GM12801 (cell line): ENCODE results near the gene SPA17.

ENCODE experiments used
- TF ChIP-seq, protein P1 (sequence below): IDR thresholded peaks from one replicate; pipeline ENCODE4 v1.5.1; 2011; ENCODE audit warnings: control low read depth; ENCODE audit not compliant: insufficient read length; ENCODE audit errors: extremely low read depth

Gene SPA17

DNA sequence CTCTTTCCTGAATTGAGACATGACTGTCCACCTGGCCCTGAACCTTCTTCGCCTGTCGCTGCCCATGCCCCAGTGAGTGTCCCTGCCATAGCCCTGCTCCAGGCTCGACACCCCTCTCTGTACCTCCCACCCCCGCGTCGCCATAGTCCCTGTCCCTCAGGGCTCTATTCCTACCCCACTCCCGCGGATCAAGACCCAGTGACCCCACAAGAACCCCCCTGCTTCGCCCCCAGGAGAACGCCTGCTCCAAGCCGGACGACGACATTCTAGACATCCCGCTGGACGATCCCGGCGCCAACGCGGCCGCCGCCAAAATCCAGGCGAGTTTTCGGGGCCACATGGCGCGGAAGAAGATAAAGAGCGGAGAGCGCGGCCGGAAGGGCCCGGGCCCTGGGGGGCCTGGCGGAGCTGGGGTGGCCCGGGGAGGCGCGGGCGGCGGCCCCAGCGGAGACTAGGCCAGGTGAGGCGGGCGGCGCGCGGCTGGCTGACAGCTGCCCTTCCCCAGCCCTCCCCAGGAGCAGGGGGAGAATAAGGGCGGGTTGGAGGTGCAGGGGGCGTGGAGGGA, 71.6 kb downstream of the SPA17 start:
- TF ChIP-seq, protein P1, sequence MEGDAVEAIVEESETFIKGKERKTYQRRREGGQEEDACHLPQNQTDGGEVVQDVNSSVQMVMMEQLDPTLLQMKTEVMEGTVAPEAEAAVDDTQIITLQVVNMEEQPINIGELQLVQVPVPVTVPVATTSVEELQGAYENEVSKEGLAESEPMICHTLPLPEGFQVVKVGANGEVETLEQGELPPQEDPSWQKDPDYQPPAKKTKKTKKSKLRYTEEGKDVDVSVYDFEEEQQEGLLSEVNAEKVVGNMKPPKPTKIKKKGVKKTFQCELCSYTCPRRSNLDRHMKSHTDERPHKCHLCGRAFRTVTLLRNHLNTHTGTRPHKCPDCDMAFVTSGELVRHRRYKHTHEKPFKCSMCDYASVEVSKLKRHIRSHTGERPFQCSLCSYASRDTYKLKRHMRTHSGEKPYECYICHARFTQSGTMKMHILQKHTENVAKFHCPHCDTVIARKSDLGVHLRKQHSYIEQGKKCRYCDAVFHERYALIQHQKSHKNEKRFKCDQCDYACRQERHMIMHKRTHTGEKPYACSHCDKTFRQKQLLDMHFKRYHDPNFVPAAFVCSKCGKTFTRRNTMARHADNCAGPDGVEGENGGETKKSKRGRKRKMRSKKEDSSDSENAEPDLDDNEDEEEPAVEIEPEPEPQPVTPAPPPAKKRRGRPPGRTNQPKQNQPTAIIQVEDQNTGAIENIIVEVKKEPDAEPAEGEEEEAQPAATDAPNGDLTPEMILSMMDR, result no peak

DNA sequence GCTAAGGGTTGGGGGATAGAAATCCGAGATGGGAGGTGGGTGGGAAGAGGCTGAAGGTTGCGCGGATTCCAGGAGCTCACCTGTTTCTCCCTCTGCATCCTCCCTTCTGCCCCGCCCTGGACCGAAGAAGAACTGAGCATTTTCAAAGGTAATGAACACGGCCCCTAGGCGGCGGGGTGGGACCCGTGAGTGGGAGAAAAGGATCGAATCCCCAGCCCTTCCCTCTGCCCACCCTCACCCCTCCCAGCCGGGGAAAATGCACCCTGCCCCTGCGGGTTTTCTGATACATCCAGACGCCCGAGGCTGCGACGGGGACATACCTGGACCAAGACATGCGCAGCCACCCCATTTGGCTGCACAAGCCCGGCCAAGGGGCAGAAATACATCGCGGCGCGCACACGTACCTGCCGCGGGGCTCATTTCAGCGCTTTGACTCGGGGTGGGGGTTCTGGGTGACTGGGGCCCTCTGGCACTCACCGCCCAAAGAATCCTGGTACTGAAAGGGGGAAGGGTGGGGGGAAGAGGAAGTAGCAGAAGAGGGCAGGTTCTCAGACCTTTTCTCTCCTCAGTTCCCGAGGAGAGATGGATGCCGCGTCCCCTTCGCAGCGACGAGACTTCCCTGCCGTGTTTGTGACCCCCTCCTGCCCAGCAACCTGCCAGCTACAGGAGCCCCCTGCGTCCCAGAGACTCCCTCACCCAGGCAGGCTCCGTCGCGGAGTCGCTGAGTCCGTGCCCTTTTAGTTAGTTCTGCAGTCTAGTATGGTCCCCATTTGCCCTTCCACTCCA, 72.3 kb downstream of the SPA17 start:
- TF ChIP-seq, protein P1, result no peak

DNA sequence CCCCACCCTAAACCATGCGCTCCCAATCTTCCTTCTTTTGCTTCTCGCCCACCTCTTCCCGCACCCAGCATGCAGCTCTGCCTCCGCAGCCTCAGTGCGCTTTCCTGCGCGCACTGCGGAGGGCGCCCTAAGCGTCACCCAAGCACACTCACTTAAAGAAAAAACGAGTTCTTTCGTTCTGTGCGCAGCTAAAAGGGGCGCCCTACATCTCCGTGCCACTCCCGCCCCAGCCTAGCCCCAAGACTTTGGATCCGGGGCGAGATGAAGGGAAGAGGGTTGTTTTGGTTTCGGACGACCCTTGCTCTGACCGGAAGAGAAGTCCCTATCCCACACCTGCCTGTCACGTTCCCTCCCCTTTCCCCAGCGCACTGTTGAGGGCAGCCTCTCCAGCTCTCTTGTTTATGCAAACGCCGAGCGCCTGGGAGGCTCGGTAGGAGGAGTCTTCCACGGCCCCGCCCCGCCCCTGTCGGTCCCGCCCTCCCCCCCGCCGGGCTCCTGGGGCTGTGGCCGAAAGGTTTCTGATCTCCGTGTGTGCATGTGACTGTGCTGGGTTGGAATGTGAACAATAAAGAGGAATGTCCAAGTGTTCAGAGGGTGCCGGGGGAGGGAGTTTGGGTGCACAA, 73.0 kb downstream of the SPA17 start:
- TF ChIP-seq, protein P1, result no peak
